Stimulated activated CD8-positive, alpha-beta memory T cell treated with anti-CD3 and anti-CD28 coated beads, Interleukin-4, amount 100 ng/mL, for 48 hours (primary cell): ENCODE results near the gene AGPS.
"Not testable (repeated sequence)": the region's sequence is repeated elsewhere in the genome, so short reads cannot be mapped to it uniquely, and the experiment has no call there.

Experiments
- DNase-seq: peaks from one replicate; pipeline ENCODE4 v3.0.0-alpha.2; 2020

Gene AGPS

GRCh38 chr2:177476897-177477296 lies 84.3 kb downstream of the AGPS start:
- no peak for DNase-seq

- DNase-seq = no peak
Observed at GRCh38 chr2:177478029-177478428, 85.5 kb downstream of the AGPS start.

GRCh38 chr2:177478907-177479306 lies 86.3 kb downstream of the AGPS start:
- no peak for DNase-seq

GRCh38 chr2:177482195-177482594 lies 89.6 kb downstream of the AGPS start:
- DNase-seq = no peak

- DNase-seq = no peak
Observed at GRCh38 chr2:177483531-177483930, 91.0 kb downstream of the AGPS start.

- no peak for DNase-seq
Observed at GRCh38 chr2:177484180-177484795, 91.7 kb downstream of the AGPS start.

GRCh38 chr2:177485657-177486056 lies 93.1 kb downstream of the AGPS start:
- not testable (repeated sequence) for DNase-seq

- DNase-seq = no peak
Observed at GRCh38 chr2:177489719-177490301, 97.2 kb downstream of the AGPS start.

- no peak for DNase-seq
Observed at GRCh38 chr2:177495945-177496344, 103.4 kb downstream of the AGPS start.

GRCh38 chr2:177496921-177497320 lies 104.3 kb downstream of the AGPS start:
- no peak for DNase-seq

- DNase-seq = no peak
Observed at GRCh38 chr2:177501186-177501585, 108.6 kb downstream of the AGPS start.

- DNase-seq = no peak
Observed at GRCh38 chr2:177506505-177506904, 113.9 kb downstream of the AGPS start.

- no peak for DNase-seq
Observed at GRCh38 chr2:177506998-177507397, 114.4 kb downstream of the AGPS start.

GRCh38 chr2:177516824-177517544 lies 124.4 kb downstream of the AGPS start:
- DNase-seq = no peak

- DNase-seq = no peak
Observed at GRCh38 chr2:177518754-177519153, 126.2 kb downstream of the AGPS start.

GRCh38 chr2:177519534-177520115 lies 127.1 kb downstream of the AGPS start:
- DNase-seq = no peak

- no peak for DNase-seq
Observed at GRCh38 chr2:177520324-177520723, 127.8 kb downstream of the AGPS start.

GRCh38 chr2:177523781-177524180 lies 131.2 kb downstream of the AGPS start:
- no peak for DNase-seq

GRCh38 chr2:177525351-177525924 lies 132.9 kb downstream of the AGPS start:
- DNase-seq = no peak

- no peak for DNase-seq
Observed at GRCh38 chr2:177528351-177528933, 135.9 kb downstream of the AGPS start.

GRCh38 chr2:177529166-177529565 lies 136.6 kb downstream of the AGPS start:
- no peak for DNase-seq

GRCh38 chr2:177530561-177530960 lies 138.0 kb downstream of the AGPS start:
- DNase-seq = no peak

- DNase-seq = no peak
Observed at GRCh38 chr2:177531706-177532105, 139.1 kb downstream of the AGPS start.
